PFSK-1 (cell line): ENCODE results near the gene GAB1.

Experiments used
- FOXP2 ChIP-seq: optimal IDR thresholded peaks from 2 replicates; pipeline ENCODE3; 2011; ENCODE audit warnings: borderline replicate concordance, control low read depth, inconsistent platforms; ENCODE audit not compliant: insufficient read depth; ENCODE audit errors: extremely low read length, extremely low read depth
- POLR2AphosphoS5 ChIP-seq: IDR thresholded peaks from 2 replicates; pipeline ENCODE4 v1.6.1; 2012; ENCODE audit warnings: low read depth, mild to moderate bottlenecking, control low read depth, low read length, moderate library complexity
- SIN3A ChIP-seq: IDR thresholded peaks from 2 replicates; pipeline ENCODE4 v1.6.1; 2012; ENCODE audit warnings: mild to moderate bottlenecking, low read length, moderate library complexity, borderline replicate concordance; ENCODE audit not compliant: insufficient read depth
- TAF1 ChIP-seq: IDR thresholded peaks from 2 replicates; pipeline ENCODE4 v1.6.1; 2012; ENCODE audit warnings: low read length, control low read depth, borderline replicate concordance; ENCODE audit not compliant: insufficient read depth
- TF ChIP-seq, protein P1 (sequence below), 2 experiments: IDR thresholded peaks; 2 replicates each; pipeline versions ENCODE4 v1.6.1 to v1.8.0; 2011 to 2012; ENCODE audit warnings: low read depth in 2 of 2, low read length in 2 of 2, control low read depth in 1 of 2, inconsistent platforms in 1 of 2, mild to moderate bottlenecking in 1 of 2, moderate library complexity in 1 of 2; ENCODE audit not compliant: insufficient read depth in 1 of 2

The GAB1 gene

GRCh38 chr4:143383005-143383574 is 46.4 kb downstream of the GAB1 start:
- TF ChIP-seq TAF1, result no peak
- no peak for TF ChIP-seq FOXP2
- no peak for TF ChIP-seq SIN3A
- TF ChIP-seq, protein P1, sequence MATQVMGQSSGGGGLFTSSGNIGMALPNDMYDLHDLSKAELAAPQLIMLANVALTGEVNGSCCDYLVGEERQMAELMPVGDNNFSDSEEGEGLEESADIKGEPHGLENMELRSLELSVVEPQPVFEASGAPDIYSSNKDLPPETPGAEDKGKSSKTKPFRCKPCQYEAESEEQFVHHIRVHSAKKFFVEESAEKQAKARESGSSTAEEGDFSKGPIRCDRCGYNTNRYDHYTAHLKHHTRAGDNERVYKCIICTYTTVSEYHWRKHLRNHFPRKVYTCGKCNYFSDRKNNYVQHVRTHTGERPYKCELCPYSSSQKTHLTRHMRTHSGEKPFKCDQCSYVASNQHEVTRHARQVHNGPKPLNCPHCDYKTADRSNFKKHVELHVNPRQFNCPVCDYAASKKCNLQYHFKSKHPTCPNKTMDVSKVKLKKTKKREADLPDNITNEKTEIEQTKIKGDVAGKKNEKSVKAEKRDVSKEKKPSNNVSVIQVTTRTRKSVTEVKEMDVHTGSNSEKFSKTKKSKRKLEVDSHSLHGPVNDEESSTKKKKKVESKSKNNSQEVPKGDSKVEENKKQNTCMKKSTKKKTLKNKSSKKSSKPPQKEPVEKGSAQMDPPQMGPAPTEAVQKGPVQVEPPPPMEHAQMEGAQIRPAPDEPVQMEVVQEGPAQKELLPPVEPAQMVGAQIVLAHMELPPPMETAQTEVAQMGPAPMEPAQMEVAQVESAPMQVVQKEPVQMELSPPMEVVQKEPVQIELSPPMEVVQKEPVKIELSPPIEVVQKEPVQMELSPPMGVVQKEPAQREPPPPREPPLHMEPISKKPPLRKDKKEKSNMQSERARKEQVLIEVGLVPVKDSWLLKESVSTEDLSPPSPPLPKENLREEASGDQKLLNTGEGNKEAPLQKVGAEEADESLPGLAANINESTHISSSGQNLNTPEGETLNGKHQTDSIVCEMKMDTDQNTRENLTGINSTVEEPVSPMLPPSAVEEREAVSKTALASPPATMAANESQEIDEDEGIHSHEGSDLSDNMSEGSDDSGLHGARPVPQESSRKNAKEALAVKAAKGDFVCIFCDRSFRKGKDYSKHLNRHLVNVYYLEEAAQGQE (IDR thresholded peaks at IDR 0.05; ENCODE audit: insufficient read depth in 1 of 2, low read depth in 2 of 2, low read length in 2 of 2), result no peak
- TF ChIP-seq POLR2AphosphoS5, result no peak

DNA sequence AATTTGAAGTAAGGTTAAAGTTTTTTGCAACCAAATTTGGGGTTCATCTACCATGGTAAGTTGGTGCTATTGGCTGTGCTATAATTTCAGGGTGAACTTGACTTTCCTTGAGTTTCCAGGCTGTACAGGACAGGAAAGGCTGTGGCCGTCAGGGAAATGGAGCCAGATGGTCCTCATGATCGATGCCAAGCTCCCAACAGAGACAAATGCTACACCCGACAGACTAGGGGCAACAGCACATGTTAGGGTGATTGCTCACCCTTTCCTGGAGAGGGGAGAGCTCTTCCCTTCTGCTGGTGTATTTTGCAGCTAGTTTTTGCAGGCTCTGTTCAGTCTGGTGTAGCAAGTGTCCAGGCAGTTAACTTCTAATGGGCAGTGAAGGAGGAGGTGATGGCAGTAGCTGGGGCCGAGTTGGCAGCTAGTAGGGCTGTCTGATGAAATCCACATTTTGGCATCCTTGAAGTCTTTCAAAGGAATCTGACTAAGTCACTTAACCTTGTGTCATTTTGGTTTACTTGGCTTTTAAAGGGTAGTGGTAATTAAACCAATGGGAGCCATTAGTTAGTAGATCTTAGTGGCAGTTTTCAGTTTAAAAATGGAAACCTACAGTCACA is 47.8 kb downstream of the GAB1 start:
- TF ChIP-seq, protein P1 (IDR thresholded peaks at IDR 0.05; ENCODE audit: insufficient read depth in 1 of 2, low read depth in 2 of 2, low read length in 2 of 2), result no peak
- TF ChIP-seq POLR2AphosphoS5 (no peak), FOXP2 (no peak)

DNA sequence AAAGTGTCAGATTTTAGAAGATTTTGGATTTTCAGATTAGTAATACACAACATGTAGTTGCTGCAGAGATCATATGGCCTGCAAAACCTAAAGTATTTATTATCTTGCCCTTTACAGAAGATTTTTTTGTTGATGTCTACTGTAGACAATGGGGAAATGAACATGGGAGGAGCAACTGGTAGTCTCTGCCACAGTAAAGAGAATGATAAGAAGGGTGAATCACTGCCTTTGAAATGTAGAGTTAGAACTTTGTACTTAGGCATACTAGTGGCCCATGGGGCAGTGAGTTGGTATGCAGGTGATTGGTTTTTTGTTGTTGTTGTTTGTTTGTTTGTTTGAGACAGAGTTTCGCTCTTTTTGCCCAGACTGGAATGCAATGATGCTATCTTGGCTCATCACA is 50.1 kb downstream of the GAB1 start:
- TF ChIP-seq, protein P1 (IDR thresholded peaks at IDR 0.05; ENCODE audit: insufficient read depth in 1 of 2, low read depth in 2 of 2, low read length in 2 of 2), result no peak
- TF ChIP-seq POLR2AphosphoS5, result no peak

DNA sequence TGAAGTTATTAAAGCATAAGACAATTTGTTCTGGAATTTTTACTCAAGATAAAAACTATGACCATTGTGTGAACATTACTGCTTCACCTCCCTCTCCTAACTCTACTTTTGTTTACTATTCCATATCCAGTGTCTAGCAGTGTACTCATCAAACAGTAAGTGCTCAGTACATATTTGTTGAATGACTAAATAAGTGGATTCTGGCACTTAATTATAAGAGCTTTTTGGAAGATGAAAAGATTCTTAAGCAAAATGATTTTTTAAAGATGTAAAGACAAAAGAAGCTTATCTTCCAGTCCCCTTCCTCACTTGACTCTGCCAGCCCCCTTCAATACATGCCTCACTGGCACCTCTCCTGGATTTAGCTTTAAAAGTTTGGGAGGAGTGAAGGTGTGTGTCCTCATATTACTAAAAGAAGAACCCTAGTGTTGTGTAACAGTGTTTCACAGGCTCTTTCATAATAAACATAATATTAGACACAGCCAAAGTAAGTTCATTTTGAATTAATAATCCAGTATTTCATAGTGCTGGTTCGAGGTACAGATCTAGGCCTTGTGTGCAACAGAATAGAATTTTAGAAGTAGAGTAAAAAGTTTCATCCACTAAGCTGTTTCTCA is 53.0 kb downstream of the GAB1 start:
- no peak for TF ChIP-seq TAF1
- TF ChIP-seq POLR2AphosphoS5, result no peak
- TF ChIP-seq, protein P1 (IDR thresholded peaks at IDR 0.05; ENCODE audit: insufficient read depth in 1 of 2, low read depth in 2 of 2, low read length in 2 of 2), result no peak
- no peak for TF ChIP-seq SIN3A

DNA sequence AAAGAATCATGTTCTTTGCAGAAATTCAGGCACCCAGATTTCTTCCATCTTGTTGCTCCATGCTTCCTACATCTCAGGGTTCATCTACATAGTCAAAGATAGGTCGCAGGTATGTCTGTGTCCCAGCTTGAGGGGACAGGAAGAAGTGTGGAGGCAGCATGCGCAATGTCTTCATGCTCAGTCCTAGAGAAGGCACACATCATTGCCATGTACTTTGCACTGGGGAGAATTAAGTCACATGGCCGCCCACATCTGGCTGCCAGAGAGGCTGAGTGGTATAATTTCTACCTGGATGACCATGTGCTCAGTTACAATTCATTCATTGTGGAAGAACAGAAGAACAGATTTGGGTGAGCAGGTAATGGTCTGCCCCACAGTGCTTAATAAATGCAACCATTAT is 54.1 kb downstream of the GAB1 start:
- no peak for TF ChIP-seq TAF1
- TF ChIP-seq SIN3A, result no peak
- no peak for TF ChIP-seq FOXP2
- TF ChIP-seq, protein P1 (IDR thresholded peaks at IDR 0.05; ENCODE audit: insufficient read depth in 1 of 2, low read depth in 2 of 2, low read length in 2 of 2), result no peak
- TF ChIP-seq POLR2AphosphoS5, result no peak
